HG03108 (cell line): ENCODE data around the gene LTBP4.
"Not testable (repeated sequence)": the region's sequence is repeated elsewhere in the genome, so short reads cannot be mapped to it uniquely, and the experiment has no call there.

Experiments
- ATAC-seq: cut with Tn5 transposase; IDR thresholded peaks from one replicate; pipeline ENCODE4 v1.9.1; 2021; ENCODE audit warnings: moderate library complexity; ENCODE audit not compliant: unreplicated experiment

LTBP4 gene

GRCh38 chr19:40624369-40625153, 23.4 kb downstream of the LTBP4 start:
- not testable (repeated sequence) for ATAC-seq

- no peak for ATAC-seq
Observed at GRCh38 chr19:40625406-40626120, 24.4 kb downstream of the LTBP4 start.

GRCh38 chr19:40626918-40627317, 25.7 kb downstream of the LTBP4 start:
- no peak for ATAC-seq

DNA sequence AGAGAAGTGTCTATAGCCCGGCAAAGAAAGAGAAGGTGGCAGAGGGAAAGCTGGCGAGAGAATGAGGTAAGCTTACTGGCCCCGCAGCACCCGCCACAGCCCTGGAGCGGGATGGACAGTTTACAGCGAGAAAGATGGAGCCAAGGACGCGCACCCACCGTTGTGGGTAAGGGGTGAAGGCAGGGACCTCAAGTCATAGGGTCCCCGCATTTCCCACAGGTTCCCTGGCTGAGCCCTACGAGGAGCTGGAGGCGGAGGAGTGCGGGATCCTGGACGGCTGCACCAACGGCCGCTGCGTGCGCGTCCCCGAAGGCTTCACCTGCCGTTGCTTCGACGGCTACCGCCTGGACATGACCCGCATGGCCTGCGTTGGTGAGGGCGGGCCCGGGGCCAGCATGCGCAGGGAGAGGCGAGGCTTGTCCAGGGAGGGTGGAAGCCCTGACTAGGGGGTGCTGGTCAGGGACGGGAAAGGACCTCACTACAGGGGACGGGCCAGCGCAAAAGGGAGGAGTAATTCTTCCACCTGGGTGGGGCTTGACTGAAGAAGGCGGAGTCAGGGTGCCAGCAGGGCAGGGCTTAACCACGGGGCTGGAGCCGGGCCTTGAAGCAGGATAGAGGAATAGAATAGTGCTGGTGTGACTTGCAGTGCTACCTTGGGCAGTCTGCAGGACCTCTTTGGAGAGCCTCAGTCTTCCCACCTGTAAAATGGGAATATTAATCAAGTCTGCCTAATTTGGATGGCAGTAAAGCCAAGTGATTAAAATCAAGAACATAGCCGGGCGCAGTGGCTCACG, 26.5 kb downstream of the LTBP4 start:
- no peak for ATAC-seq

DNA sequence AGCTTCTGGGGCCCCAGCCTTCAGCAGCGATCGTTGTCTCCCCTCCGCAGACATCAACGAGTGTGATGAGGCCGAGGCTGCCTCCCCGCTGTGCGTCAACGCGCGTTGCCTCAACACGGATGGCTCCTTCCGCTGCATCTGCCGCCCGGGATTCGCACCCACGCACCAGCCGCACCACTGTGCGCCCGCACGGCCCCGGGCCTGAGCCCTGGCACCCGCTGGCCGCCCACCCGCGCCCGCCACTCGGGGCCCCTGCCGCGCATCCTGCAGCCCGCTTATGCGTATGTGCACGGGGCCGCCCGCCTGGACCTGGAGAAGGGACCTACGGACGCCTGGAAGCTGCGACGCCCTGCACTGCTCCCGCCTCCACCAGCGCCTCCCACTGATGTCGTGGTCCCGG, 28.2 kb downstream of the LTBP4 start:
- no peak for ATAC-seq

GRCh38 chr19:40630571-40631160, 29.5 kb downstream of the LTBP4 start:
- ATAC-seq: no peak

DNA sequence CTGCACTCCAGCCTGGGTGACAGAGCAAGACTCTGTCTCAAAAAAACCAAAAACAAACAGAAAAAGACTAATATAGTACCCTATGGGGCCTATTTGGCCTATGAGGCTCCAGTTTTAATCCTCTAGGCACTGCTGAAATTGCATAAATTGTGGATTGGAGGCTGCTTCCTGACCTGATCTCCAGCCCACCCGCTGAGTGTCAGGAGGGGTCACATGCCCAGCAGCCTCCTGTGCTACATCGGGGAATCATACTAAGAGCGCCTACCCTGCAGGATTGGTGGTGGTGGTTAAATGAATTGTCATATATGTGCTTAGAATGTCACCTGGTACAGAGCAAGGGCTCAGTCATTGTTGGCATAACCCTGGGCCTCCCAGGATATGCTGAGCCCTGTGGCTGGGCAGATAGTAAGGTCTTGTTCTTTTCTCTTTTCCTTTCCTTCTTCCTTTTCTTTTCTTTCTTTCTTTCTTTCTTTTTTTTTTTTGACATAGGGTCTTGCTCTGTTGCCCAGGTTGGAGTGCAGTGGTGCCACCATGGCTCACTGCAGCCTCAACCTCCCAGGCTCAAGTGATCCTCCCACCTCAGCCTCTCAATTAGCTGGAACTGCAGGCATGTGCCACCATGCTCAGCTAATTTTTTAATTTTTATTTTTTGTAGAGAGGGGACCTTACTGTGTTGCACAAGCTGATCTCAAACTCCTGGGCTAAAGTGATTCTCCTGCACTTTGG, 31.3 kb downstream of the LTBP4 start:
- ATAC-seq: no peak

DNA sequence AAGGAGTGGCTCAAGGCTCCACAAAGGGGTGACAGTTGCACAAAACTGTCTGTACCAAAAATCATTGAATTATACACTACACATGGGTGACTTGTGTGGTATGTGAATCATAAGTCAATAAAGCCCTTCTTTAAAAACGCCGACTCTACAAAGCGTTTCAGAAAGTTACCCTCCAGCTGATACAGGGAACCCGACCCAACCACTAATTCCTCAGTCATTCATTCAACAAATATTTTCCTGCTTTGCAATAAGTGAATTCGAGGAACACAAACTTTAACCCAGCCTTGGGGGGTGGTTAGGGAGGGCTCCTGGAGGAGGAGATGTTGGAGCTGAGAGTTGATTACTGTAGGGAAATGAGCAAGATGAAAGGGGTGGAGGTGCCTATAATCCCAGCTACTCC, 32.0 kb downstream of the LTBP4 start:
- no peak for ATAC-seq

GRCh38 chr19:40638327-40638726, 37.2 kb downstream of the LTBP4 start:
- ATAC-seq: no peak

DNA sequence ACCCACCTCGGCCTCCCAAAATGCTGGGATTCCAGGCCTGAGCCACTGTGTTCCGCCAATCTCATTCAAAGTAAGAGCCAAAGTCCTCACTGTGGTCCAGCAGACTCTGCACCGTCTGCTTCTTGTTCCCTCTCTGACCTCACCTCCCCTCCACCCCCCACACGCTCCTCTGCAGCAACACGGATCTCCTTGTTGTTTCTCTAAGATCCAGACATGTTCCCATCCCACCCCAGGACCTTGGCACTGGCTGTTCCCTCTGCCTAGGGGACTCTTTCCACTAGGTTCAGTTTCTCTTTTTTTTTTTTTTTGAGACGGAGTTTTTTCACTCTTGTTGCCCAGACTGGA, 38.4 kb downstream of the LTBP4 start:
- no peak for ATAC-seq

- ATAC-seq: no peak
Observed at GRCh38 chr19:40640744-40641143, 39.6 kb downstream of the LTBP4 start.

DNA sequence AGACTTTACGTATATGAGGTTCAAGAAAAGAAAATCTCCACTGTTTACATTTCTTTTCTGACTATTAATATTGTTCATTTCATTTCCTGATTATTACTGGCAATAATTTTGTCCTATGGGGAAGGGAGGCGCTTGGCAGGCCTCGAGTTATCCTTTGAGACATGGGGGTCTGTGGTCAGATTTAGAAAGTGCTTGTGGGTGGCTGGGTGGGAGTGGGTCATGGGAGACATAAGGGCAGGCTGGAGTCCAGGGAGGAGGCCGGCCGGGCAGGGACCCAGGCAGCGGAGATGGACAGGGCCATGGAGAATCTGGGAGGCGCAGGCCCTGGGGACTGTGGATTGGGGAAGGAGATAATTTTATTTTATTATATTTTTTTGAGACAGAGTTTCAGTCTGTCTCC, 40.1 kb downstream of the LTBP4 start:
- no peak for ATAC-seq

GRCh38 chr19:40642051-40642706, 41.0 kb downstream of the LTBP4 start:
- no peak for ATAC-seq

DNA sequence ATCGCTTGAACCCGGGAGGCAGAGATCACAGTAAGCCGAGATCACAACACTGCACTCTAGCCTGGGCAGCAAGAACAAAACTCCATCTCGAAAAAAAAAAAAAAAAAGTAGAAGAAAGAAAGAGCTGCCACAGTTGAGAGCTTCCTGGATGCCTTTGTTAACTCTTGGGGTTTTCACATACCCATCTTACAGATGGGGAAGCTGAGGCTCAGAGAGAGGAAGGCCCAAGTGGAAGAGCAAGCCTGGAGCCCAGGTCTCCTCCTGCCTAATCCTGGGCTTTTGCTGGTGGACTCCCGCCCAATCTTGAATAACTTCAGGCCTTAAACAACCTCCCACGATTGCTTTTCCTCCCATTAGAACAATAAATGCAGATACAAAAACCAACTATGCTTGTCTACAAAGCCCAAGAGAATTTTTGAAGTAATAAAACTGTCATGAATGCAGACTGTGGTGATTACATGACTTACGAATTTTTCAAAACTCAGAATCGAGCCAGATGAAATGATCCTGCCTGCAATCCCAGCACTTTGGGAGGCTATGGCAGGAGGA, 41.7 kb downstream of the LTBP4 start:
- ATAC-seq: no peak

DNA sequence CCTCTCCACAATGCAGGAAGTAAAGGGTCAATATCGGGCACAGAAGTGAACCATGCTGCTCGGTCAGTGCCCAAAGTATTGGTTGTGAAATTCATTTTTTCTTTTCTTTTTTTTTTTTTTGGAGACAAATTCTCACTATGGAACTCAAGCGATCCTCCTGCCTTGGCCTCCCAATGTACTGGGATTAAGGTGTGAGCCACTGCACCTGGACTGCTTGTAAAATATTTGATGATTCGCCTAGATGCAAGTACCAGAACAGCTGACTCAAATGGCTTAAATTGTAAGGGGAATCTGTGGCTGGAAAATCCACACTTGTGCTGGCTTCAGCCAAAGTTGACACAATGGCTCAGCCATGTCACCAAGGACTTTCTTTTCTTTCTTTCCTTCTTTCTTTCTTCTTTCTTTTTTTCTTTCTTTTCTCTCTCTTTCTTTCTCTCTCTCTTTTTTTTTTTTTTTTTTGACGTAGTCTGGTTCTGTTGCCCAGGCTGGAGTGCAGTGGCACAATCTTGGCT, 45.6 kb downstream of the LTBP4 start:
- no peak for ATAC-seq

DNA sequence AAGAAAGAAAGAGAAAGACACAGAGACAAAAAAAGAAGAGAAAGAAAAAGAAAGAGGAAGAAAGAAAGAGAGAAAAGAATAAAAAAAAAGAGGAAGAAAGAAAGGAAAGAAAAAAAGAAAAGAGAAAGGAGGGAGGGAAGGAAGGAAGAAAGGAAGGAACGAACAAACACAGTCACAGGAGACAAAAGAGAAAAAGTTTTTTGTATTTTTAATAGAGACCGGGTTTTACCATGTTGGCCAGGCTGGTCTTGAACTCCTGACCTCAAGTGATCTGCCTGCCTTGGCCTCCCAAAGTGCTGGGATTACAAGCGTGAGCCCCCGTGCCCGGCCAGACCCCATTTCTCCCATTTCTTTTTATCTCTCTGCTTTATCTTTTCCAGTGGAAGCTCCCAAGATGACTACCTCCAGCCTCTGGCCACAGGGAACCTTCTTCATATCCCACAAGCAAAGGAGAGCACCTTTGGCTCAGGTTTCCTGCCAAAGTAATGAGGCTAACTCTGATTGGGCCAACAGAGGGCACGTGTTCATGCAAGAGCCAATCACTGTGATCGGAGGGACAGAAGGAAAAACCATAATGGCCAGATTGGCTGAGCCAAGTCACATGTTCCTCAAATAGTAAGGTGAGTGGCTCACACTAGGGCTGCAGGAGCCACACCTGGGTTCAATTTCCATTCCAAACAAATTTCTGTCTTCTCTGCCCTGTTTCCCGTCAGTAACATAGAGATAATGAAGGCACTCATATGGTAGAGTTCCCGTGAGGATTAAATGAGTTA, 48.9 kb downstream of the LTBP4 start:
- not testable (repeated sequence) for ATAC-seq

- no peak for ATAC-seq
Observed at GRCh38 chr19:40650749-40651305, 49.7 kb downstream of the LTBP4 start.

DNA sequence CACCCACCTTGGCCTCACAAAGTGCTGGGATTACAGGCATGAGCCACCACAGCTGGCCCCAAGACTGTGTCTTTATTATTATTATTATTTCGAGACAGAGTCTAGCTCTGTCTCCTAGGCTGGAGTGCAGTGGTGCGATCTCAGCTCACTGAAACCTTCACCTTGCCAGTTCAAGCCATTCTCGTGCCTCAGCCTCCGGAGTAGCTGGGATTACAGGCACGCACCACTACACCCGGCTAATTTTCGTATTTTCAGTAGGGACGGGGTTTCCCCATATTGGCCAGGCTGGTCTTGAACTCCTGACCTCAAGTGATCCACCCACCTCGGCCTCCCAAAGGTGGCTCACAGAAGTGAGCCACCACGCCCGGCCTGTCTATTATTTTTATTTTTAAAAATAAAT, 51.1 kb downstream of the LTBP4 start:
- ATAC-seq: not testable (repeated sequence)

- not testable (repeated sequence) for ATAC-seq
Observed at GRCh38 chr19:40655684-40656083, 54.5 kb downstream of the LTBP4 start.
